Right ventricle myocardium inferior (tissue), 1 donor: ENCODE measurements around the gene DEPDC1B. TPM values are rescaled to one million over a fixed set of nuclear protein-coding genes. Genes with fewer than 3 reads are reported as not detected.

Source experiments
- total RNA-seq: library from RNA; stranded (reverse); fragmentation: NEBNext Ultra II Directional; extraction: Animal tissue kit (Norgen Biotek cat#: 25700); gene quantifications from one replicate; pipeline ENCODE4 v1.2.1, GENCODE V29; 2021
- donor health status: DM: no; HTN: yes; CAD: no; lungs with severe emphysema.

Gene DEPDC1B
- total RNA-seq, 1 donor from 2014 or later: 0.22 TPM

Other genes with a start within 250 kb of the DEPDC1B start
- 0.46 TPM for gene ELOVL7, start 144.1 kb upstream of the DEPDC1B start, total RNA-seq
- 4.2 TPM for gene ERCC8, start 244.9 kb upstream of the DEPDC1B start, total RNA-seq
- gene NDUFAF2, start 245.0 kb upstream of the DEPDC1B start, total RNA-seq: 42.6 TPM